ENCODE measurements around the gene ZNF316. TPM values are rescaled to one million over a fixed set of nuclear protein-coding genes. Genes with fewer than 3 reads are reported as not detected.

Gene ZNF316
- total and polyA plus RNA-seq, 2 experiments from 2014 or later = 1.1 to 17.4 TPM

- no peaks in the 10 kb centered on the region for H3K27me3 ChIP-seq (ENCODE audit: insufficient read depth)
- Mint-ChIP-seq H3K27me3 (ENCODE audit: insufficient read depth, low read depth, poor library complexity) (peaks cover 3% of the 10 kb centered on the region), H3K4me3 (peak overlapping the region; percentile 88), H3K4me1 (peaks cover 8% of the 10 kb centered on the region; the same call in 2 of the 3 replicates), H3K9me3 (no peaks in the 10 kb centered on the region), H3K27ac (no peak overlapping the region), H3K36me3 (ENCODE audit: low read depth) (peaks cover 68% of the 10 kb centered on the region)
- DNase-seq (ENCODE audit: low spot score) (peak; percentile 63), ATAC-seq (peak; percentile 53)
- peaks cover 5% of the 10 kb centered on the region; the same call in 1 of the 2 replicates for H3F3A ChIP-seq (replicated peaks; ENCODE audit: low read depth)
- peak overlapping the region; percentile 95 for H3K4me3 ChIP-seq
- H3K27ac ChIP-seq (ENCODE audit: low read depth) = no peak overlapping the region
- no peaks in the 10 kb centered on the region for H3K9me2 ChIP-seq (ENCODE audit: insufficient read depth)
- H3K79me2 ChIP-seq (replicated peaks; ENCODE audit: insufficient read depth) = peaks cover 8% of the 10 kb centered on the region; the same call in 1 of the 2 replicates
- peaks cover 16% of the 10 kb centered on the region; the same call in 1 of the 2 replicates for H3K36me3 ChIP-seq (ENCODE audit: insufficient read depth)
- H3K4me1 ChIP-seq (ENCODE audit: insufficient read depth) = 0 out of 2 replicates have a peak, but pooled peaks cover 4% of the 10 kb centered on the region
- peak overlapping the region; percentile 90 for H2AFZ ChIP-seq
- H4K20me1 ChIP-seq (replicated peaks; ENCODE audit: insufficient read depth) = peaks cover 11% of the 10 kb centered on the region; the same call in 1 of the 2 replicates
- TF ChIP-seq EZH2phosphoT487 (IDR thresholded peaks at IDR 0.05; ENCODE audit: unreplicated experiment) (no peak), ZNF114 (CRISPR knock-in tag; IDR thresholded peaks at IDR 0.05) (no peak), CREB1 (CRISPR knock-in tag; IDR thresholded peaks at IDR 0.05; ENCODE audit: low read depth) (no peak), EZH2 (IDR thresholded peaks at IDR 0.05; ENCODE audit: low read depth, unreplicated experiment) (no peak), NANOG (IDR thresholded peaks at IDR 0.05; ENCODE audit: borderline replicate concordance) (no peak), JUNB (IDR thresholded peaks at IDR 0.05; ENCODE audit: unreplicated experiment) (no peak), ETS1 (IDR thresholded peaks at IDR 0.05) (no peak), POLR2AphosphoS5 (IDR thresholded peaks at IDR 0.05; ENCODE audit: low read depth) (no peak), ZNF331 (CRISPR knock-in tag; IDR thresholded peaks at IDR 0.05; ENCODE audit: low read depth) (no peak), STAT1 (IDR thresholded peaks at IDR 0.05; ENCODE audit: unreplicated experiment) (no peak)
- TF ChIP-seq, protein P1, sequence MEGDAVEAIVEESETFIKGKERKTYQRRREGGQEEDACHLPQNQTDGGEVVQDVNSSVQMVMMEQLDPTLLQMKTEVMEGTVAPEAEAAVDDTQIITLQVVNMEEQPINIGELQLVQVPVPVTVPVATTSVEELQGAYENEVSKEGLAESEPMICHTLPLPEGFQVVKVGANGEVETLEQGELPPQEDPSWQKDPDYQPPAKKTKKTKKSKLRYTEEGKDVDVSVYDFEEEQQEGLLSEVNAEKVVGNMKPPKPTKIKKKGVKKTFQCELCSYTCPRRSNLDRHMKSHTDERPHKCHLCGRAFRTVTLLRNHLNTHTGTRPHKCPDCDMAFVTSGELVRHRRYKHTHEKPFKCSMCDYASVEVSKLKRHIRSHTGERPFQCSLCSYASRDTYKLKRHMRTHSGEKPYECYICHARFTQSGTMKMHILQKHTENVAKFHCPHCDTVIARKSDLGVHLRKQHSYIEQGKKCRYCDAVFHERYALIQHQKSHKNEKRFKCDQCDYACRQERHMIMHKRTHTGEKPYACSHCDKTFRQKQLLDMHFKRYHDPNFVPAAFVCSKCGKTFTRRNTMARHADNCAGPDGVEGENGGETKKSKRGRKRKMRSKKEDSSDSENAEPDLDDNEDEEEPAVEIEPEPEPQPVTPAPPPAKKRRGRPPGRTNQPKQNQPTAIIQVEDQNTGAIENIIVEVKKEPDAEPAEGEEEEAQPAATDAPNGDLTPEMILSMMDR (conservative IDR thresholded peaks at IDR 0.05; ENCODE audit: low read depth in 2 of 2) = no peak
- TF ChIP-seq, protein P2, sequence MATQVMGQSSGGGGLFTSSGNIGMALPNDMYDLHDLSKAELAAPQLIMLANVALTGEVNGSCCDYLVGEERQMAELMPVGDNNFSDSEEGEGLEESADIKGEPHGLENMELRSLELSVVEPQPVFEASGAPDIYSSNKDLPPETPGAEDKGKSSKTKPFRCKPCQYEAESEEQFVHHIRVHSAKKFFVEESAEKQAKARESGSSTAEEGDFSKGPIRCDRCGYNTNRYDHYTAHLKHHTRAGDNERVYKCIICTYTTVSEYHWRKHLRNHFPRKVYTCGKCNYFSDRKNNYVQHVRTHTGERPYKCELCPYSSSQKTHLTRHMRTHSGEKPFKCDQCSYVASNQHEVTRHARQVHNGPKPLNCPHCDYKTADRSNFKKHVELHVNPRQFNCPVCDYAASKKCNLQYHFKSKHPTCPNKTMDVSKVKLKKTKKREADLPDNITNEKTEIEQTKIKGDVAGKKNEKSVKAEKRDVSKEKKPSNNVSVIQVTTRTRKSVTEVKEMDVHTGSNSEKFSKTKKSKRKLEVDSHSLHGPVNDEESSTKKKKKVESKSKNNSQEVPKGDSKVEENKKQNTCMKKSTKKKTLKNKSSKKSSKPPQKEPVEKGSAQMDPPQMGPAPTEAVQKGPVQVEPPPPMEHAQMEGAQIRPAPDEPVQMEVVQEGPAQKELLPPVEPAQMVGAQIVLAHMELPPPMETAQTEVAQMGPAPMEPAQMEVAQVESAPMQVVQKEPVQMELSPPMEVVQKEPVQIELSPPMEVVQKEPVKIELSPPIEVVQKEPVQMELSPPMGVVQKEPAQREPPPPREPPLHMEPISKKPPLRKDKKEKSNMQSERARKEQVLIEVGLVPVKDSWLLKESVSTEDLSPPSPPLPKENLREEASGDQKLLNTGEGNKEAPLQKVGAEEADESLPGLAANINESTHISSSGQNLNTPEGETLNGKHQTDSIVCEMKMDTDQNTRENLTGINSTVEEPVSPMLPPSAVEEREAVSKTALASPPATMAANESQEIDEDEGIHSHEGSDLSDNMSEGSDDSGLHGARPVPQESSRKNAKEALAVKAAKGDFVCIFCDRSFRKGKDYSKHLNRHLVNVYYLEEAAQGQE (IDR thresholded peaks at IDR 0.05; ENCODE audit: unreplicated experiment) = no peak
- TF ChIP-seq, protein P3, sequence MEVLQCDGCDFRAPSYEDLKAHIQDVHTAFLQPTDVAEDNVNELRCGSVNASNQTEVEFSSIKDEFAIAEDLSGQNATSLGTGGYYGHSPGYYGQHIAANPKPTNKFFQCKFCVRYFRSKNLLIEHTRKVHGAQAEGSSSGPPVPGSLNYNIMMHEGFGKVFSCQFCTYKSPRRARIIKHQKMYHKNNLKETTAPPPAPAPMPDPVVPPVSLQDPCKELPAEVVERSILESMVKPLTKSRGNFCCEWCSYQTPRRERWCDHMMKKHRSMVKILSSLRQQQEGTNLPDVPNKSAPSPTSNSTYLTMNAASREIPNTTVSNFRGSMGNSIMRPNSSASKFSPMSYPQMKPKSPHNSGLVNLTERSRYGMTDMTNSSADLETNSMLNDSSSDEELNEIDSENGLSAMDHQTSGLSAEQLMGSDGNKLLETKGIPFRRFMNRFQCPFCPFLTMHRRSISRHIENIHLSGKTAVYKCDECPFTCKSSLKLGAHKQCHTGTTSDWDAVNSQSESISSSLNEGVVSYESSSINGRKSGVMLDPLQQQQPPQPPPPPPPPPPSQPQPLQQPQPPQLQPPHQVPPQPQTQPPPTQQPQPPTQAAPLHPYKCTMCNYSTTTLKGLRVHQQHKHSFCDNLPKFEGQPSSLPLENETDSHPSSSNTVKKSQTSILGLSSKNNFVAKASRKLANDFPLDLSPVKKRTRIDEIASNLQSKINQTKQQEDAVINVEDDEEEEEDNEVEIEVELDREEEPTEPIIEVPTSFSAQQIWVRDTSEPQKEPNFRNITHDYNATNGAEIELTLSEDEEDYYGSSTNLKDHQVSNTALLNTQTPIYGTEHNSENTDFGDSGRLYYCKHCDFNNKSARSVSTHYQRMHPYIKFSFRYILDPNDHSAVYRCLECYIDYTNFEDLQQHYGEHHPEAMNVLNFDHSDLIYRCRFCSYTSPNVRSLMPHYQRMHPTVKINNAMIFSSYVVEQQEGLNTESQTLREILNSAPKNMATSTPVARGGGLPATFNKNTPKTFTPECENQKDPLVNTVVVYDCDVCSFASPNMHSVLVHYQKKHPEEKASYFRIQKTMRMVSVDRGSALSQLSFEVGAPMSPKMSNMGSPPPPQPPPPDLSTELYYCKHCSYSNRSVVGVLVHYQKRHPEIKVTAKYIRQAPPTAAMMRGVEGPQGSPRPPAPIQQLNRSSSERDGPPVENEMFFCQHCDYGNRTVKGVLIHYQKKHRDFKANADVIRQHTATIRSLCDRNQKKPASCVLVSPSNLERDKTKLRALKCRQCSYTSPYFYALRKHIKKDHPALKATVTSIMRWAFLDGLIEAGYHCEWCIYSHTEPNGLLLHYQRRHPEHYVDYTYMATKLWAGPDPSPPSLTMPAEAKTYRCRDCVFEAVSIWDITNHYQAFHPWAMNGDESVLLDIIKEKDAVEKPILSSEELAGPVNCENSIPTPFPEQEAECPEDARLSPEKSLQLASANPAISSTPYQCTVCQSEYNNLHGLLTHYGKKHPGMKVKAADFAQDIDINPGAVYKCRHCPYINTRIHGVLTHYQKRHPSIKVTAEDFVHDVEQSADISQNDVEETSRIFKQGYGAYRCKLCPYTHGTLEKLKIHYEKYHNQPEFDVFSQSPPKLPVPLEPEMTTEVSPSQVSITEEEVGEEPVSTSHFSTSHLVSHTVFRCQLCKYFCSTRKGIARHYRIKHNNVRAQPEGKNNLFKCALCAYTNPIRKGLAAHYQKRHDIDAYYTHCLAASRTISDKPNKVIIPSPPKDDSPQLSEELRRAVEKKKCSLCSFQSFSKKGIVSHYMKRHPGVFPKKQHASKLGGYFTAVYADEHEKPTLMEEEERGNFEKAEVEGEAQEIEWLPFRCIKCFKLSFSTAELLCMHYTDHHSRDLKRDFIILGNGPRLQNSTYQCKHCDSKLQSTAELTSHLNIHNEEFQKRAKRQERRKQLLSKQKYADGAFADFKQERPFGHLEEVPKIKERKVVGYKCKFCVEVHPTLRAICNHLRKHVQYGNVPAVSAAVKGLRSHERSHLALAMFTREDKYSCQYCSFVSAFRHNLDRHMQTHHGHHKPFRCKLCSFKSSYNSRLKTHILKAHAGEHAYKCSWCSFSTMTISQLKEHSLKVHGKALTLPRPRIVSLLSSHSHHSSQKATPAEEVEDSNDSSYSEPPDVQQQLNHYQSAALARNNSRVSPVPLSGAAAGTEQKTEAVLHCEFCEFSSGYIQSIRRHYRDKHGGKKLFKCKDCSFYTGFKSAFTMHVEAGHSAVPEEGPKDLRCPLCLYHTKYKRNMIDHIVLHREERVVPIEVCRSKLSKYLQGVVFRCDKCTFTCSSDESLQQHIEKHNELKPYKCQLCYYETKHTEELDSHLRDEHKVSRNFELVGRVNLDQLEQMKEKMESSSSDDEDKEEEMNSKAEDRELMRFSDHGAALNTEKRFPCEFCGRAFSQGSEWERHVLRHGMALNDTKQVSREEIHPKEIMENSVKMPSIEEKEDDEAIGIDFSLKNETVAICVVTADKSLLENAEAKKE (CRISPR knock-in tag; IDR thresholded peaks at IDR 0.05) = no peak
- H3K4me2 ChIP-seq = peak overlapping the region; percentile 96
These were observed 46.4 kb upstream of the ZNF316 start for GRCh38 chr7:6590645-6591110.

Data from GM23338 (cell line).